ENCODE data around the gene PTPRD.

- no peak for TF ChIP-seq CTCF (IDR thresholded peaks at IDR 0.05; ENCODE audit: low read depth, low read length, poor library complexity, severe bottlenecking)
- no peak for TF ChIP-seq EZH2phosphoT487 (IDR thresholded peaks at IDR 0.05; ENCODE audit: borderline replicate concordance, low read length)
Measured at GRCh38 chr9:8653855-8654254, 1958.9 kb downstream of the PTPRD start.

Measured in DOHH2 (cell line).